GM19372 (cell line): Measurements from ENCODE around the gene SNX9.
"Not testable (repeated sequence)": the region's sequence is repeated elsewhere in the genome, so short reads cannot be mapped to it uniquely, and the experiment has no call there.

Source experiments
- ATAC-seq: cut with Tn5 transposase; IDR thresholded peaks from one replicate; pipeline ENCODE4 v1.9.1; 2021; ENCODE audit warnings: mild to moderate bottlenecking, low read depth, moderate library complexity; ENCODE audit not compliant: unreplicated experiment

SNX9 gene

DNA sequence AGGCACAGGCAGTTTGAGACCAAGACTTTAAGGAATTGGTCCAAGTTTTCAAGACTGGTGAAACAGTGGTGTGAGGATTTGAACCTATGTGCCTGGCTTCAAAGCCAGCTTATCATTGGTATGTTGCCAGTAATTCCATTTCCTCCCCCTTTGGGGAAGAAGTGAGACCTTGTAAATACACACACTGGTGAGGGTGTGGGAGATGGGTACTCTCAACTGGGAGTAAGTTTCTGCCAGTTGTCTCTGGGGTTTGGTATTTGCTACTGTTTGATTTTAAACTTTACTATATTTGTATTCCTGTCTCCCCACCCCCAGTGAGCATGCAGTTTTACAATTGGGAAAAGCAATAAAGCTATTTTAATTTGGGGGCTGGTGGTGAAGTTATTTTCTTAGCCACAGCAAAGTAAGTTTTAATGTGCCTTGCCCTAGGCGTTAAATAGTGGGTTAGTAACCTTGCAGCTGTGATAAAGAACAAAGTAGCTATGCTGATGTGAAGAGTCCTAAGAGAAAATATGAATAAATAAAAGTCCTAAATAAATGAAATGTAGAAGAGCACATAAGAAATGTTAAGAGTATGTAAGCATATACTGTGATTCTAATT is 31.0 kb downstream of the SNX9 start:
- ATAC-seq = no peak

DNA sequence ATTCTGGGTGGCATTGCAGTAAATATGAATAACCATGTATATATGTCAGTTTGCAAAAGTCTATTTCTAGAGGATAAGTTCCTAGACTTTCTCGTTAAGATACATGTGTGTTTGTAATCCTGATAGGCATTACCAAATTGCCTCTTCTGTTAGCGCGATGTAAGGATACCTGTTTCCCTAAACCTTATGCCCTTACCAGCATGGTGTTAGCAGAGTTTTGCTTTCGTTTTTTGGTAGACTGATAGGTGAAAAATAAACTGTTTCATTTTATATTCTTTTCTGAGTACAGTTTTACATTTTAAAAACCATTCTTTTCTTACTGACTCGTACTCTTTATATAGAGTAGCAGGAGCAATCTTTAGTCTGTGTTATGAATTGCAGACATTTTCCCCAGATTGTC is 32.3 kb downstream of the SNX9 start:
- ATAC-seq = no peak

DNA sequence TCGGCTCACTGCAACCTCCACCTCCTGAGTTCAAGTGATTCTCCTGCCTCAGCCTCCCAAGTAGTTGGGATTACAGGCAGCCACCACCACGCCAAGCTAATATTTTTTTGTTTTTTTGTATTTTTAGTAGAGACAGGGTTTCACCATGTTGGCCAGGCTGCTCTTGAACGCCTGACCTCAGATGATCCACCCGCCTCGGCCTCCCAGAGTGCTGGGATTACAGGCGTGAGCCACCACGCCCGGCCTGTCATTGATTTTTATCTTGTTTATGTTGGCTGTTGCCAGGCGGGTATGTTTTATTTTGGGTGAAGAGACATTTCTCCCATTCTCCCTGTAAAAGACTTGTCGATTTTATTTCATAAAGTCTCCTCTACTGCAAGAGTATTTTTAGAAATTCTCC is 32.8 kb downstream of the SNX9 start:
- ATAC-seq = not testable (repeated sequence)

DNA sequence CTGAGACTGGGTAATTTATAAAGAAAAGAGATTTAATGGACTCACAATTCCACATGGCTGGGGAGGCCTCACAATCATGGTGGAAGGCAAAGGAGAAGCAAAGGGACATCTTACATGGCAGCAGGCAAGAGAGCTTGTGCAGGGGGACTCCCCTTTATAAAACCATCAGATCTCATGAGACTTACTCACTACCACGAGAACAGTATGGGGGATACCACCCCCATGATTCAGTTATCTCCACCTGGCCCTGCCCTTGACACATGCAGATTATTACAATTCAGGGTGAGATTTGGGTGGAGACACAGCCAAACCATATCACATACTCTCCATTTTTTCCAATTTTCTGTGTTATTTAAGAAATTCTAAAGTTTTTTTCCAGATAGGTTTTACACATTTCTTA is 35.6 kb downstream of the SNX9 start:
- not testable (repeated sequence) for ATAC-seq

DNA sequence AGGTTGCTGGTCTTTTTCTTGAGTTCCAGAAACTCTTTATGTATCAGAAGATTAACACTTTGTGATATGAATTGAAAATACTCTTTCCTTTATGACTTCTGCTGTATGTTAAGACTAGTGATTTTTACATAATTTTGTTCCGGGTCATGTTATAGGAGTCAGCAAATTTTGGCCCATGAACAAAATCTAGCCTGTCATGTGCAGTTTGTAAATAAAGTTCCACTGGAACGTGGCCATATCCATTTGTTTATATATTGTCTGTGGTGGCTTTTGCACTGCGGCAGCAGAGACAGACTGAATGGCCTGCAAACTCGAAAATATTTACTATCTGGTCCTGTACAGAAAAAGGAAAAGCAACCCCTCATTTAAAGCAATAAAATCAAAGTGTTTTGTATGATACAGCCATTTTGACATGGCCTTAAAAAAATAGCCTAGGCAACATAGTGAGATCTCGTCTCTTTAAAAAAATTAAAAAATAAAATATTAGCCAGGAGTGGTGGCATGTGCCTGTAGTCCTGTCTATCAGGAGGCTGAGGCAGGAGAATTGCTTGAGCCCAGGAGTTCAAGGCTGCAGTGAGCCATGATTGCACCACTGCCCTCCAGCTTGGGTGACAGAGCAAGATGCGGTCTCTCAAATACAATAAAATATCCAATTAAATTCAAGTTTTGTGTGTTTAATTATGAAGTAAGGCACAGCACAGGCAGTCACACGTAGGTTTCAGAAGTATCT is 36.9 kb downstream of the SNX9 start:
- ATAC-seq = no peak

DNA sequence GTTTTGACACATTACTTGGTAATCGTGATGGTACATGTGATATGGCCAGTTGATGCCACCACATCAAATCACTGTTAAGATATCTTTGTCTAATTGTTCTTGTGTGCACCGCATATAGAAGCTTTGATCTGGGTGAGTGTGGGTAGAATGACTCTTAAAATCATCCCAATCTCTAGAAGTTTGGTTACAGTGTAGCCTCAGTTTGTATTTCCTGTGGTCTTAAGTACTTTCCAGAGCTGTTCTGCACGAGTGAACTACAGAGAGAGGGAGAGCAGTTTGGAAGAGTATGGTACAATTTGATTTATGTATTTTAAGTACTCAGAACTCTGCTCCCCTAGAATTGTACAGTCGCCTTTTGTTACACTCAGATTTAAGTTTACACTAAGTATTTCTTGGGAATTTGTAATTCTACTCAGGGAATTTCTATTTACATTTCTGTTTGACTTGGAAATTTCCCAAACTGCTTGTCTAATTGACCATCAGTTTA is 37.5 kb downstream of the SNX9 start:
- ATAC-seq = no peak

DNA sequence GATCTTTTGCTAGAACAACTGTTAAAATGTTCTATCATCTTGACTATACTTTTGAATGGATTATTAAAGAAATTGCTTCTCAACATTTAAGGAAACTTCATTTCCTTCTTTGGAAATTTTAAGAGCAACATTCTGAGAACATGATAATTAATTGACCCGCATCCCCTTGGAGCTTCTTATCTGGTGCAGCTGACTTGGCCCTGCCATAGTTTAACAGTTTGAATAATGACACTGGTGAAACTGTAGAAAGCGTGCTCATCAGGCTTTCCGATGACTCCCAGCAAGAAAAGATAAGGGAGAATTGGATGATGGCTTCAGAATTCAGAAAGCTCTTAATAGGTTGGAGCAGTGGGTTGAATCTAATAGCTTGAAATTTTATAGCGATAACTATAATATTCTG is 38.1 kb downstream of the SNX9 start:
- no peak for ATAC-seq

DNA sequence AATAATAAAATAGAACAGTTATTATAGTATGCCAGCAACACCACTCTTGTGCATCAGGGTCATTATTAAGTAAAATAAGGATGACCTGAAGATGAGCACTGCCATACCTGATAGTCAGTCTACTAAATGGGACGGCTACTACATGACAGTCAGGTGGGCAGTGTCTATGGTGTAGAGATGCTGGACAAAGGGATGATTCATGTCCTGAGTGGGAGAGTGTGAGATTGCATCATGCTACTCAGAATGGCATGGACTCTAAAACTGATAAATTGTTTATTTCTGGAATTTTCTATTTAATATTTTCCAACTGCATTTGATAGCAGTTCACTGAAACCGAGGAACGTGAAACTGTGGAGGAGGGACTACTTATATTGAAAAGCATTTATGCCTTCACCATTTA is 38.8 kb downstream of the SNX9 start:
- no peak for ATAC-seq

DNA sequence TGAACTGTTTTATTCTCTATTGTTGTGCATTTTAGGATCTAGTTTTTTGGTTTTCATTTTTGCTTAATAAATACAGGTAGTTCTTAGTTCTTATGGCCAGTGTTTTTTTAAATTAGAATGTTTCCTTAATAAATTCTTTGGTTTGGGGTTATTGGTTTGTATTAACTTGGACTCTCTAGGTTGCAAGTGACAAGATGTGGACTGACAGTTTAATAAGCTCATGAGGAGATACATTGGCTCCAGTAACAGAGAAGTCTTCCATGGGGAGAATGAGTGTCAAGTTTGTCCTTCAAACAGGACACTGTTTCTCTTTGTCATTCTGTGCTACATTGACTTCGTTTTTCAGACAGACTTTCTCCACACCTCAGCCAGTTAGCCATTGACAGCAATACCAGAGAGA is 39.7 kb downstream of the SNX9 start:
- no peak for ATAC-seq

DNA sequence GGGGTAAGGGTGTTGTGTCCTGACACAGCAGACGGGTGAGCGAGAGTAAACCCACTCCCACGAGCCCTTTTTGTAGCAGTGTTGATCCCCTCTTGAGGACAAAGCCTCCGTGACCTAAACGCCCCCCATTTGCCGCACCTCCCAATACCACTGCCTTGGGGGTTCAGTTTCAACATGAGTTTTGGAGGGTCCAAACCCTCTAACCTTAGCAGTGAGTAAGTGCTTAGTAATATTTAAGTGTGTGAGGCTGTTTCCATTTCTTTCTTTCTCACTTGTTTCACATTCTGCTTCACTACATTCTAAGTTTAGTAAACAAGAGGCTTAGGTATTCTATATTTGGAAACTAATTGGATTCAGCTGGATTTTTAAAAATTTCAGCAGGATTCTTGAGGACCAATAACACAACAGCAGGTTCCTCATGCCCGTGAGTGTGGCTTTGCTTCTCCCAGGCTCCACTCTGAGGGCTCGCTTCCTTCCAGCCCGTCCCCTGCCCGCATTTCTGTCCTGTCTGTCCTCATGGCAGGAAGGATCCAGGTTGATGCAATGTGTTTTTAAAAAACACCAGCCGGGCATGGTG is 41.2 kb downstream of the SNX9 start:
- no peak for ATAC-seq

DNA sequence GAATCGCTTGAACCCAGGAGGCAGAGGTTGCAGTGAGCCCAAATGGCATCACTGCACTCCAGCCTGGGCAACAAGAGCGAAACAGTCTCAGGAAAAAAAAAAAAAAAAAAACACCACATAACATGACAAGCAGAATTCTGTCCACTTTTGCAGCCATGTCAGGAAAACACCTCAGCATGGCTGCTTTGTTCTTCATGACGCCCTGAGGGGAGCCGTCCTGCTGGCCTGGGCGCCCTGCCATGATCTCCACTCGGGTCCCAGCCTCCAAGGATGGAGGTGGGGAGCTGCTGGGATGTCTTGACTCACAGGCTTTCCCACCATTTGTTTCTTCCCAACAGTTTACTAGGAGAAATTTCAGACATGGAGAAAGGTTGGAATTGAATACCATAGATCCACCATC is 42.2 kb downstream of the SNX9 start:
- ATAC-seq = no peak

DNA sequence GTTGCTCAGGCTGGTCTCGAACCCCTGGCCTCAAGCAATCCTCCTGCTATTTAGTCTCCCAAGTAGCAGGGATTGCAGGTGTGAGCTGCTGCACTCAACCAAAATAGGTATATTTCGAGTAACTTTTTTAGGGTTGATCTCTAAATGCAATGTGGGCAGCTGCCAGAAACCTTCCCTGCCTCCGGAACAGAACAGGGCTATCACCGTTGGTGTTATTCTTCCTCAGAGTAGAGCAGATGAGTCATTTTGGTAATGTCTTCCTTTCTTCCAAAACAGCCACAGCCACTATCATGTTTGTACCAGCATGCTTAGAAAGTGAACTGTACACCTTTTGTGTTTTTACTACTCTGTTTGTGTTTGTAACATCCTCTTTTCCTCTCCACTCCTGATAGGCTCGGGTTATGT is 44.1 kb downstream of the SNX9 start:
- no peak for ATAC-seq

DNA sequence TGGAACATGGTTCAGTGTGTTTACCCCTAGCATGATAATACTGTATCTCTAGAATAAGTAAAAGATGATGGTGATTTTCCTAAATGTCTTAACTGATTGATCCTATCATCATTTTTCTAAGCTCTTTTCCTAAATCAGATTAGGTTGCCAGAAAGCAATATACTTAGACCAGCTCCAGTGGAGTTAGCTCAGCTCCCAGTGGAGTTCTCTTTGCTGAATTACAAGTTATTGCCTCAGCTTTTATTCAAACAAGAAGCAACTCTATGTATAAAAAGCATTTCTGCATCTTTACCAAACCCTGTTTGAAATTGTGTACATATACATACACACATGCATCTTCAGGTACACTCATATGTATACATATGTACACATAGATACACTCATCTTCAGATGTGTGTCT is 44.9 kb downstream of the SNX9 start:
- no peak for ATAC-seq

DNA sequence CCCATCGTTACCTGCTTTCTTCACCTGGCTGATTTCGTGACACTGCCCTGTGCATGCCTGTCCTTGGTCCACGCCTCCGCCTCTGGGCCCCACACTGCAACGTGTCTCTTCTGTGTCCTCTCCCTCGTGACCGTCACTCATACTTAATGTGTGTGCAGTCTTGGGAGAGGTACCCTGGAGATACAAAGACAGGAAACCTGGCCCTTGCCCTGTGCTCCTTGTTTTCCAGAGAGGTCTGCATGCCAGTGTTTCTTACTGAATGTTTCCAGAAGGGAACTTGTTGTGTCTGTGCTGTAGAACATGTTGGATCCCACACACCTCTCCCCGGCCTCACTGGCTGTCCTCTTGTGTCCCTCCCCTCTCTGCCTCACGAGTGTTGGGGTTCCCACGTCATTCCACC is 45.8 kb downstream of the SNX9 start:
- no peak for ATAC-seq

DNA sequence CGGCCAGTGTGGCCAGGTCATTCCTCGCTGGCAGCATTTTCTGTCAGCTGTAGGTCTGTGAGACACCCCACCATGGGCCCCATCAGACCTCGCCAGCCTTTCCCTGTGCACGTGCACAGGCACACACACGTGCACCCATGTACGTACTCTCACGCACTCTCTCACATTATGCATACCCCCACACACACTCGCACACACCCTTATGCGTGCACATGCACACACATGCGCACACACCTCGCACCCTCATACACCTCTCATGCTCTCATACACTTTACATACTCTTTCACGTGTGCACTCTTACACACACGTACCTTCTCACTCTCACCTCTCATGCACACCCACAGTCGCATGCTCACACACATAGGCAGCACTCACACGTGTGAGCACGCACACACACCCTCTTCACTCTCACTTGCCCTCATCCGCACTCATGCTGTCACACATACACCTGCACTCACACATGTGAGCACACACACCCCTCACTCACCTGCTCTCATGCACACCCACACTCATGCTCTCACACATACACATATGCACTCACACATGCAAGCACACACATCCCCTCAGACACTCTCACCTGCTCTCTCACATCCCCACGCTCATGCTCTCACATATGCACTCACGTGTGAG is 46.7 kb downstream of the SNX9 start:
- no peak for ATAC-seq

DNA sequence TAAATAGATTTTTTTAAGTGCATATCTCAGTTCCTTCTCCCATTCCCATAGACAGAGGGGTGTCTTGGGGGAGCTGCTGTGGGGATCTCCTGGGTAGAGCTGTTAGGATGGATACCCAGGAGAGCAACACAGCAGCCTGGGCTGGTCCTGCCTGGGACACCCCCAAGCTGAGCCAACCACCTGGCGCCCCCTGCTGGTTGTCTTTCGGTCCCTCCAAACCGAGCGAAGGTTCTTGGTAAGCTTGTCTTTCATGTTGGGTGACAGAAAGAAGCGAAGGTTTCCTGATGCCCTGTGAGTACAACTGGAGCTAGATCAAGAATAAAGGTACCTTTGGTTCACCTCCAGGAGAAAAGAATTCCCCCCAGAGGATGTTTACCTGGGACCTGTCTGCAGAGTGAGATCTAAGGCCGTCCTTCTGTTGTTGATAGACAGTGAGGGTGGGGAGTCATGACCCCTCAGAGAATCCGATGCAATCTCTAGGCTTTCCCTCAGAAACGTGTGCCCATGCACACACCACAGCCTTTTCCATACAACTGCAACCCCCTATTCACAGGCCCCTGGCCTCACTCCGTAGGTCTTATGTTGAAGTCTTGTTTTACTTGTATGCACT is 50.8 kb downstream of the SNX9 start:
- ATAC-seq = no peak

DNA sequence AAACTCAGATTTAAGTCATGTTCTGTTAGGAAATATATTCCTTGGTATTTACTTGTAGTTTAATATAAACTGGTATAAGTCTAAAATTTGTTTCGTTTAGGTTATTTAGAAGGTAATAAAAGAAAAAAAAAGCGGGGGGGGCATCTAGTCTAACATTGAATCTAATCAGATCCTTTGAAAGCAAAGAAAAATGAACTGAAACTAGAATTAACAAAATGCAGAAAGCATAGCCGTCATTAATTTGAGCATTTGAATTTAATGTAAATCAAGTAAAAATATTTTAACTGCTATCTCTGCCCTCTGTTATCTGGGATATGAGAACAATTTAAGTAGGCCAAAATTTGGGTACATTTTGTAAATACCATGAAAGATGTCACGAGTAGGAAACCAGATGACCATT is 54.1 kb downstream of the SNX9 start:
- no peak for ATAC-seq

DNA sequence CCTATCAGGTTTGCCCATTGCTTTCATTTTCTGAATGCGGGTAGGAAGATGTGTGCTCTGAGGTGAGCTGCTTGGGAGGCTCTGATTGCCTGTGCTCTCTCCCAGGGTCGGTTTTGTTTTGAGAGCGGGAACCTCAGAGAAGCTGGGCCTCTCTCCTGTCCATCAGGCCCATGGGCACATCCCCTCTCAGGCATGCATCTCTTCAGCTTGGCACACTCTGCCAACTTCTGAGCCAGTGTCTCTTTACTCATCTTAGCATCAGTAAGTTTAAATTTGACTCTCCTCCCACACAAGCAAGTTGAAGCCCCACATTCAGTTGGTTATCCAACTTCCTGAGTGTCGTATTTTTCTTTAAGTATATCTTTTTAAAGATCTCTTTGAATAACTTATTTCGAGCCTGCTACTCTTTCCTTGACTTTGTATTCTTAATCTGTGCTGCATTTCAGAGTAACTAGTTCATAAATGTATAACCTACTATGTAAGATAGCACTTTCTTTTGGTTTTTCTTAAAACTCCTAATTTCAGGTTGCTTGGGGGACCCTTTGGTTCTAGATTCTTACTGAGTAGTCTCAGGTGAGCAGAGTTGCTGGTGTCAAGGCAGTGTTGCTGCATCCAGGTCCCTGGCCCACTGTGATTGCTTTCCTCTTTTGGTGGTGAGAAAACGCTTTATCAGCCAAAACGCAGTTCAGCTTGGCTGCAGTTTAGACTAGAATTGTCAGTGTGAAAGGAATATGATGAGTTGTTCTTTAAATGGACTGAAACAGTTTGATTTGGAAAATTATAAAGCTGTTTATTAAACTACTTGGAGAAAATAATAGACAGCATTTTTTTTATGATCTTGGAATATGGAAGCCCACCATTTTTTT is 54.8 kb downstream of the SNX9 start:
- no peak for ATAC-seq

DNA sequence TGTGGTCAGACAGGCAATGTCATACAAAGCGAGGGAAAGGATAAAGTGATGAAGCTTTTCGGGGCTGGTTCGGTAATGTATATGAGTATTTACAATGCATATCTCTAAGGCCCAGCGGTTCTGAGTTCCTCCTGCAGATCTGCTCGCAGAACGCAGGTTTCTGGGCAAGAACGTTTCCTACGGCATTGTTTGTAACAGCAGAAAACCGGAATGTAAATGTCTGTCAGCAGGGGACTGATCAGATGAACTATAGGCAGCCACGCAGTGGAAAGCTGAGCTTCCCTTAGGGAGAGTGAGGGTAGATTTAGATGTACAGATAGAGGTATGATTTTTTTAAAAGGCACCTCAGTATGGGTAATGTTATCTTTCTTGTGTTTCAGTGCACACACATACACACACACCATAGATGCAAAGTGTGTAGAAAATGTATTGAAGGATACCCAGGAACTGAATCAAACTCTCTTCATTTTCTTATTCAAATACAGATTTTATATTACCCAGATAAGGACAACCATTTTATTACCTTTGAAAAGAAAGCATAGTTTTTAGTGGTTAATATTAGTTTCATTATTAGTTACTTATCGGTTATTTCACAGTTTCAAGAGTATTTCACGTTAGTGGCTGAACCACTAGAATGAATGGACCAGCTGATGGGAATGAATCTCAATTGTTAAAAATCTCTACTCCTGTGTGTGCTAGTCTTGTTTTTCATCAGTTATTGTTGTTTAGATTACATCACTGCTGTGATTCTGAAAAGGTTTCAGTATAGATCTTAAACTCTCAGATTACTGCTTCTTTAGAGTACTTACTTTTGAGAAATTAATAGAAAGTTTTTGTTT is 56.2 kb downstream of the SNX9 start:
- peak; percentile 77 for ATAC-seq
